Esophagus muscularis mucosa (tissue), 4 donors: ENCODE measurements around the gene RHBDD1.

Source experiments
- CTCF ChIP-seq, 3 experiments: fragments of 200-600 bp in 2 of 3; fragments of 450-650 bp in 1 of 3; sonication (generic) in 2 of 3; IDR thresholded peaks; one replicate each; pipeline ENCODE4 v1.5.1; 2017 to 2019; ENCODE audit warnings: antibody characterized with exemption in 3 of 3, mild to moderate bottlenecking in 2 of 3, moderate library complexity in 1 of 3
- EP300 ChIP-seq: sonication (generic); formaldehyde crosslinking; IDR thresholded peaks from one replicate; pipeline ENCODE4 v1.6.1; 2017; ENCODE audit warnings: antibody characterized with exemption
- POLR2A ChIP-seq: fragments of 450-650 bp; IDR thresholded peaks from one replicate; pipeline ENCODE4 v1.6.1; 2017; ENCODE audit warnings: antibody characterized with exemption, moderate library complexity, mild to moderate bottlenecking, low read depth
- POLR2AphosphoS5 ChIP-seq, 2 donors: sonication (generic); formaldehyde crosslinking; IDR thresholded peaks; one replicate each; pipeline ENCODE4 v1.6.1; 2017; ENCODE audit warnings: antibody characterized with exemption in 2 of 2

- no peak for TF ChIP-seq CTCF (IDR thresholded peaks at IDR 0.05)
- no peak for TF ChIP-seq POLR2A
- TF ChIP-seq EP300: no peak
- no peak for TF ChIP-seq POLR2AphosphoS5 (IDR thresholded peaks at IDR 0.05)
Observed at GRCh38 chr2:226913641-226914040, 77.8 kb downstream of the RHBDD1 start.
